CD1c-positive myeloid dendritic cell (primary cell): ENCODE data around the gene SLC16A9.
"Not testable (repeated sequence)": the region's sequence is repeated elsewhere in the genome, so short reads cannot be mapped to it uniquely, and the experiment has no call there.

Experiments used
- DNase-seq: peaks from one replicate; pipeline ENCODE4 v3.0.0-alpha.2; 2016; ENCODE audit errors: extremely low spot score

Gene SLC16A9

GRCh38 chr10:59709395-59710125, at the start of gene SLC16A9:
SLC16A9 (minus strand) TSS chr10:59709850; CDS start chr10:59684291, 25,559 bp downstream.
- no peak for DNase-seq

GRCh38 chr10:59757966-59758365, 48.3 kb upstream of the SLC16A9 start:
- DNase-seq = no peak

GRCh38 chr10:59754951-59755350, 45.3 kb upstream of the SLC16A9 start:
- DNase-seq = no peak

- DNase-seq = no peak
Measured at GRCh38 chr10:59753267-59753666, 43.6 kb upstream of the SLC16A9 start, which contains the start of gene MRLN. MRLN (minus strand) TSS chr10:59753455.

GRCh38 chr10:59752278-59752940, 42.8 kb upstream of the SLC16A9 start:
- DNase-seq = no peak

- DNase-seq = no peak
Measured at GRCh38 chr10:59750155-59750945, 40.7 kb upstream of the SLC16A9 start.

- DNase-seq = no peak
Measured at GRCh38 chr10:59748834-59749233, 39.2 kb upstream of the SLC16A9 start.

- no peak for DNase-seq
Measured at GRCh38 chr10:59745163-59745650, 35.6 kb upstream of the SLC16A9 start.

GRCh38 chr10:59744762-59745161, 35.1 kb upstream of the SLC16A9 start:
- not testable (repeated sequence) for DNase-seq

GRCh38 chr10:59744156-59744555, 34.5 kb upstream of the SLC16A9 start:
- not testable (repeated sequence) for DNase-seq

- no peak for DNase-seq
Measured at GRCh38 chr10:59741583-59741982, 31.9 kb upstream of the SLC16A9 start.

- DNase-seq = no peak
Measured at GRCh38 chr10:59741048-59741447, 31.4 kb upstream of the SLC16A9 start.

- DNase-seq = no peak
Measured at GRCh38 chr10:59736749-59737148, 27.1 kb upstream of the SLC16A9 start.

GRCh38 chr10:59735296-59735695, 25.6 kb upstream of the SLC16A9 start:
- no peak for DNase-seq

- DNase-seq = no peak
Measured at GRCh38 chr10:59734014-59734462, 24.4 kb upstream of the SLC16A9 start.

GRCh38 chr10:59733321-59734013, 23.8 kb upstream of the SLC16A9 start:
- DNase-seq = not testable (repeated sequence)

- not testable (repeated sequence) for DNase-seq
Measured at GRCh38 chr10:59732849-59733248, 23.2 kb upstream of the SLC16A9 start.

- DNase-seq = not testable (repeated sequence)
Measured at GRCh38 chr10:59729167-59729566, 19.5 kb upstream of the SLC16A9 start.

GRCh38 chr10:59724098-59724938, 14.7 kb upstream of the SLC16A9 start:
- DNase-seq = no peak

- DNase-seq = no peak
Measured at GRCh38 chr10:59720377-59720776, 10.7 kb upstream of the SLC16A9 start.

- DNase-seq = no peak
Measured at GRCh38 chr10:59719374-59719773, 9.7 kb upstream of the SLC16A9 start.
